ENCODE measurements around the gene PRR20G. TPM values are rescaled to one million over a fixed set of nuclear protein-coding genes. Genes with fewer than 3 reads are reported as not detected.
"Not testable (repeated sequence)": the region's sequence is repeated elsewhere in the genome, so short reads cannot be mapped to it uniquely, and the experiment has no call there.

PRR20G gene
- total RNA-seq, 1 donor from 2014 or later: not detected

GRCh38 chr3:127323581-127323980 lies 35.7 kb upstream of the PRR20G start:
- Histone ChIP-seq H3K27me3 (ENCODE audit: control insufficient read depth in 3 of 3, insufficient read depth in 3 of 3, low read length in 3 of 3) (peaks cover 0 to 11% (median 2%) of the 10 kb centered on the region in 3 donors), H3K4me1 (ENCODE audit: control insufficient read depth in 3 of 3, insufficient read depth in 3 of 3, low read length in 3 of 3) (peaks cover 2 to 11% (median 7%) of the 10 kb centered on the region in 3 donors), H3K9me3 (ENCODE audit: control insufficient read depth in 3 of 3, low read length in 3 of 3) (no peaks in the 10 kb centered on the region), H3K9ac (ENCODE audit: low read depth in 1 of 3, low read length in 3 of 3) (no peak overlapping the region), H3K36me3 (ENCODE audit: control insufficient read depth in 3 of 3, insufficient read depth in 3 of 3, low read length in 3 of 3) (no peaks in the 10 kb centered on the region), H3K4me3 (ENCODE audit: low read length in 3 of 3) (no peak overlapping the region), H3K27ac (ENCODE audit: low read depth, low read length) (no peak overlapping the region)

- H3K27ac ChIP-seq (ENCODE audit: low read depth, low read length): no peak overlapping the region
These were observed 33.5 kb upstream of the PRR20G start for GRCh38 chr3:127321371-127321770.

DNA sequence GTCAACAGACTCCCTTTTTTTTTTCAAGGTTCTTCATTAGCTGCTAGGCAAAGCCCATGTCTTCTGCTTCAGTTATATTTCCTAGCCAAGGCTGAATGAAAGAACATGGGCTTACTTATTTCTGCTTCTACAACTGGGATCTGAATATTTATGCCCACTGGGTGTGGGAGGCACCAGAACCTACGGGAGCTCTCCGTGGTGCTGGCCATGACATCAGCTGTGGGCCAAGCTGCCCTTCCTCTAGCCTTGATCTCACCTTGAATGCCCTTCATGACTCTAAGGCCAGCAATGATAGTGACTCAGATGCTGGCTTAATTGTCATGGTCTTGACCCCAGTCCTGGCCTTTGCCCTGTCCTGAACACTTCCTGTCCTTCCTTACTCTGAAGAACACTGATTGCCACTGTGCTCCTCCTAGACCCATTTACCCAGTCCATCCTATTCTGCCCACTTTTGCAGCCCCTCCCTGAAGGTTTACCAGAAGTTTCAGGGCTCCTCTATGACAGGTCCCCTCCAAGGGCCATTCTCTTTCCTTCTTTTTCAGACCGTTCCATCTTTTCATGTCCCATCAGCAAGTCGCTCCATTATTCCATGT lies 32.8 kb upstream of the PRR20G start:
- H3K9ac ChIP-seq (ENCODE audit: low read depth in 1 of 3, low read length in 3 of 3): no peak overlapping the region

More at GRCh38 chr3:127321371-127321770, 33.5 kb upstream of the PRR20G start:
- H3K4me1 ChIP-seq (ENCODE audit: control insufficient read depth in 3 of 3, insufficient read depth in 3 of 3, low read length in 3 of 3): peaks cover 2 to 18% (median 11%) of the 10 kb centered on the region in 3 donors
- H3K9me3 ChIP-seq (ENCODE audit: control insufficient read depth in 3 of 3, low read length in 3 of 3): no peaks in the 10 kb centered on the region
- no peak overlapping the region for H3K9ac ChIP-seq (ENCODE audit: low read depth in 1 of 3, low read length in 3 of 3)
- no peaks in the 10 kb centered on the region for H3K36me3 ChIP-seq (ENCODE audit: control insufficient read depth in 3 of 3, insufficient read depth in 3 of 3, low read length in 3 of 3)
- peaks cover 0 to 15% (median 0%) of the 10 kb centered on the region in 3 donors for H3K27me3 ChIP-seq (ENCODE audit: control insufficient read depth in 3 of 3, insufficient read depth in 3 of 3, low read length in 3 of 3)
- H3K4me3 ChIP-seq (ENCODE audit: low read length in 3 of 3): no peak overlapping the region

GRCh38 chr3:127316685-127317084 lies 28.8 kb upstream of the PRR20G start:
- H3K9ac ChIP-seq (ENCODE audit: low read depth in 1 of 3, low read length in 3 of 3): no peak overlapping the region
- H3K4me3 ChIP-seq (ENCODE audit: low read length in 3 of 3): no peak overlapping the region
- peaks cover 0 to 10% (median 5%) of the 10 kb centered on the region in 3 donors for H3K27me3 ChIP-seq (ENCODE audit: control insufficient read depth in 3 of 3, insufficient read depth in 3 of 3, low read length in 3 of 3)
- H3K9me3 ChIP-seq (ENCODE audit: control insufficient read depth in 3 of 3, low read length in 3 of 3): no peaks in the 10 kb centered on the region
- no peaks in the 10 kb centered on the region for H3K36me3 ChIP-seq (ENCODE audit: control insufficient read depth in 3 of 3, insufficient read depth in 3 of 3, low read length in 3 of 3)
- H3K4me1 ChIP-seq (ENCODE audit: control insufficient read depth in 3 of 3, insufficient read depth in 3 of 3, low read length in 3 of 3): peaks cover 0 to 9% (median 7%) of the 10 kb centered on the region in 3 donors
- no peak overlapping the region for H3K27ac ChIP-seq (ENCODE audit: low read depth, low read length)

More for the DNA sequence above, 32.8 kb upstream of the PRR20G start:
- Histone ChIP-seq H3K4me1 (ENCODE audit: control insufficient read depth in 3 of 3, insufficient read depth in 3 of 3, low read length in 3 of 3) (peaks cover 2 to 20% (median 11%) of the 10 kb centered on the region in 3 donors), H3K27ac (ENCODE audit: low read depth, low read length) (no peak overlapping the region), H3K36me3 (ENCODE audit: control insufficient read depth in 3 of 3, insufficient read depth in 3 of 3, low read length in 3 of 3) (no peaks in the 10 kb centered on the region), H3K27me3 (ENCODE audit: control insufficient read depth in 3 of 3, insufficient read depth in 3 of 3, low read length in 3 of 3) (peaks cover 0 to 11% (median 0%) of the 10 kb centered on the region in 3 donors), H3K4me3 (ENCODE audit: low read length in 3 of 3) (no peak overlapping the region), H3K9me3 (ENCODE audit: control insufficient read depth in 3 of 3, low read length in 3 of 3) (no peaks in the 10 kb centered on the region)

- Histone ChIP-seq H3K9me3 (ENCODE audit: control insufficient read depth in 3 of 3, low read length in 3 of 3) (no peaks in the 10 kb centered on the region), H3K36me3 (ENCODE audit: control insufficient read depth in 3 of 3, insufficient read depth in 3 of 3, low read length in 3 of 3) (no peaks in the 10 kb centered on the region), H3K4me1 (ENCODE audit: control insufficient read depth in 3 of 3, insufficient read depth in 3 of 3, low read length in 3 of 3) (peaks cover 0 to 9% (median 7%) of the 10 kb centered on the region in 3 donors), H3K27me3 (ENCODE audit: control insufficient read depth in 3 of 3, insufficient read depth in 3 of 3, low read length in 3 of 3) (peaks cover 0 to 5% (median 0%) of the 10 kb centered on the region in 3 donors), H3K9ac (ENCODE audit: low read depth in 1 of 3, low read length in 3 of 3) (no peak overlapping the region), H3K4me3 (ENCODE audit: low read length in 3 of 3) (no peak overlapping the region), H3K27ac (ENCODE audit: low read depth, low read length) (no peak overlapping the region)
These were observed 25.0 kb upstream of the PRR20G start for GRCh38 chr3:127312818-127313217.

DNA sequence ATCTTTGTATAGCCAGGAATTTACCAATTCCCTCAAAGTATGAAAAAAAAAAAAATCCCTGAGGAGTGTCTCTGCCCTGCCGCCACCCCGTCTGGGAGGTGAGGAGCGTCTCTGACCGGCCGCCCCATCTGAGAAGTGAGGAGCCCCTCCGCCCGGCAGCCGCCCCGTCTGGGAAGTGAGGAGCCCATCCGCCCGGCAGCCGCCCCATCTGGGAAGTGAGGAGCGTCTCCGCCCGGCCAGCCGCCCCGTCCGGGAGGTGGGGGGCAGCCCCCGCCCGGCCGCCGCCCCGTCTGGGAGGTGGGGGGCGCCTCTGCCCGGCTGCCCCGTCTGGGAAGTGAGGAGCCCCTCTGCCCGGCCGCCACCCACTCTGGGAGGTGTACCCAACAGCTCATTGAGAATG lies 21.0 kb upstream of the PRR20G start:
- not testable (repeated sequence) for H3K9me3 ChIP-seq (ENCODE audit: control insufficient read depth in 3 of 3, low read length in 3 of 3); H3K4me3 ChIP-seq (ENCODE audit: low read length in 3 of 3); H3K9ac ChIP-seq (ENCODE audit: low read depth in 1 of 3, low read length in 3 of 3); H3K27ac ChIP-seq (ENCODE audit: low read depth, low read length); H3K36me3 ChIP-seq (ENCODE audit: control insufficient read depth in 3 of 3, insufficient read depth in 3 of 3, low read length in 3 of 3); H3K4me1 ChIP-seq (ENCODE audit: control insufficient read depth in 3 of 3, insufficient read depth in 3 of 3, low read length in 3 of 3)
- peaks cover 4 to 20% (median 5%) of the 10 kb centered on the region in 3 donors for H3K27me3 ChIP-seq (ENCODE audit: control insufficient read depth in 3 of 3, insufficient read depth in 3 of 3, low read length in 3 of 3)

DNA sequence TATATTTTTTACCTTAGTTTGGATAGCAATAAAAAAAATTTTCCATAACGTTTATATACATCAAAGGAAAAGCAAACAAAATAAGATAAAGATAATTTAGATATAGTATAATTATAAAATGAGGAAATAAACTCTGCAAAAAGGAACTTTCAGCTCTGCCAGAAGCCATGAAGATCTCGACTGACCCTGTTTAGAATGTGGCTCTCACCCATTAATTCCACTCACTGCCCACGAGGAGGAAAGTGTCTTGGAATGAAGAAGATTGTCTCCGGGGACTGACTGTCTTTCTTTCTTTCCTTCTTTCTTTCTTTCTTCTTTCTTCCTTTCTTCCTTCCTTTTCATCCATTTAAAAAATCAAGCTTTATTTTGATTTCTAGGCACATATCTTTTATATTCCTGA lies 20.1 kb upstream of the PRR20G start:
- Histone ChIP-seq H3K4me3 (ENCODE audit: low read length in 3 of 3) (no peak overlapping the region), H3K9me3 (ENCODE audit: control insufficient read depth in 3 of 3, low read length in 3 of 3) (no peaks in the 10 kb centered on the region), H3K27me3 (ENCODE audit: control insufficient read depth in 3 of 3, insufficient read depth in 3 of 3, low read length in 3 of 3) (peaks cover 4 to 20% (median 7%) of the 10 kb centered on the region in 3 donors), H3K4me1 (ENCODE audit: control insufficient read depth in 3 of 3, insufficient read depth in 3 of 3, low read length in 3 of 3) (no peaks in the 10 kb centered on the region), H3K9ac (ENCODE audit: low read depth in 1 of 3, low read length in 3 of 3) (no peak overlapping the region), H3K36me3 (ENCODE audit: control insufficient read depth in 3 of 3, insufficient read depth in 3 of 3, low read length in 3 of 3) (no peaks in the 10 kb centered on the region), H3K27ac (ENCODE audit: low read depth, low read length) (no peak overlapping the region)

DNA sequence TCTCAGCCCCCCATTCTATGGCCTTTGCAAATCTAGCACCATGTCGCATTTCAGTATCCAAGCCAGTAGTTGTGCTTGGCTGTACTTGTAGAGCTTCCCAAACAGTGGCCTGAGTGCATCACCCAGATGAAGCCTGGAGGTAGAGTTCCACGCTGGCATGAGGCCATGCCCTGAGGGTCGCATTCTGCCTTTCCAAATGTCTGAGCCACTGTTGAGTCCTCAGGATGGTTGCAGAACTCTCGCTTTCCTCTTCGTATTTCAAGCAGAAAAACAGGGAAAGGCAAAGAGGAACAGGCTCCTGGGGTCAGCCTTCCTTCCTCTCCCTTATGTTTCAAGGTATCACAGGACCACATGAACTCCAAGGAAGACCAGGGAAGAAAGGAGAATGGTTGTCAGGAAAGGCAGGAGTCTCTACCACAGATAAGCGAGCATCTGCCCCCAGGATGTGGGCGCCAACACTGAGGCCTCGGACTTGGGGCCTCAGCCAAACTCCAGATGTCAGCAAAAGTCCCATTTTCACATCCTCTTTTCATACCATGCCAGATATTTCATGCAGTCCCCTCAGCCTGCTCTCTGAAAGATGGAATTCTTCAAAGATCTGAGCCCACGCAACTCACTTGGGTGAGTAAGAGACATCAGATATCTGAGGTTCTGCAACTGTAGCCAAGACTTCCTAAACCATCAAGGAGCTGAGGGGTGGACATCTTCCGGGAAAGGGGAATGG lies 19.4 kb upstream of the PRR20G start:
- Histone ChIP-seq H3K27ac (ENCODE audit: low read depth, low read length) (no peak overlapping the region), H3K4me3 (ENCODE audit: low read length in 3 of 3) (no peak overlapping the region), H3K9me3 (ENCODE audit: control insufficient read depth in 3 of 3, low read length in 3 of 3) (no peaks in the 10 kb centered on the region), H3K36me3 (ENCODE audit: control insufficient read depth in 3 of 3, insufficient read depth in 3 of 3, low read length in 3 of 3) (no peaks in the 10 kb centered on the region), H3K27me3 (ENCODE audit: control insufficient read depth in 3 of 3, insufficient read depth in 3 of 3, low read length in 3 of 3) (peaks cover 4 to 20% (median 10%) of the 10 kb centered on the region in 3 donors), H3K4me1 (ENCODE audit: control insufficient read depth in 3 of 3, insufficient read depth in 3 of 3, low read length in 3 of 3) (no peaks in the 10 kb centered on the region), H3K9ac (ENCODE audit: low read depth in 1 of 3, low read length in 3 of 3) (no peak overlapping the region)

GRCh38 chr3:127306361-127307111 lies 18.7 kb upstream of the PRR20G start:
- Histone ChIP-seq H3K36me3 (ENCODE audit: control insufficient read depth in 3 of 3, insufficient read depth in 3 of 3, low read length in 3 of 3) (no peaks in the 10 kb centered on the region), H3K4me1 (ENCODE audit: control insufficient read depth in 3 of 3, insufficient read depth in 3 of 3, low read length in 3 of 3) (no peaks in the 10 kb centered on the region), H3K9me3 (ENCODE audit: control insufficient read depth in 3 of 3, low read length in 3 of 3) (no peaks in the 10 kb centered on the region), H3K4me3 (ENCODE audit: low read length in 3 of 3) (no peak overlapping the region), H3K9ac (ENCODE audit: low read depth in 1 of 3, low read length in 3 of 3) (no peak overlapping the region), H3K27ac (ENCODE audit: low read depth, low read length) (no peak overlapping the region), H3K27me3 (ENCODE audit: control insufficient read depth in 3 of 3, insufficient read depth in 3 of 3, low read length in 3 of 3) (peaks cover 4 to 20% (median 11%) of the 10 kb centered on the region in 3 donors)

All from skeletal muscle tissue (tissue), 4 donors.